A549 (cell line): ENCODE data around the gene PTPN13. TPM values are rescaled to one million over a fixed set of nuclear protein-coding genes. Genes with fewer than 3 reads are reported as not detected.

Experiments
- ATAC-seq, 2 experiments: fragments of 200-7000 bp in 1 of 2; fragments of >200 bp in 1 of 2; cut with Nextera tagmentation in 1 of 2; cut with Tn5 transposase in 1 of 2; 3 replicates each; pipeline versions ENCODE4 v1.8.0 to v1.9.1; 2018 to 2020; ENCODE audit warnings: mild to moderate bottlenecking in 1 of 2, moderate library complexity in 1 of 2
- CTCF ChIA-PET: fragments of 300-600 bp; sonication (Branson Sonifier 250); formaldehyde crosslinking; extraction: SDS; loops from one replicate; lab custom pipeline; 2021; ENCODE audit warnings: antibody characterized with exemption, inconsistent platforms; lab: Yijun Ruan, JAX
- POLR2A ChIA-PET: fragments of 350-600 bp; formaldehyde crosslinking; extraction: SDS; loops from one replicate; lab custom pipeline; 2021; ENCODE audit warnings: antibody characterized with exemption, inconsistent platforms; lab: Yijun Ruan, JAX
- DNase-seq, 2 experiments: peaks; one replicate each; pipeline versions ENCODE4 v3.0.0 to v3.0.0-alpha.2; 2011 to 2016; ENCODE audit warnings: low read depth in 1 of 2, low spot score in 1 of 2
- FAIRE-seq: peaks from 2 replicates; lab custom pipeline; 2011; peaks lifted over from hg19 to GRCh38; lab: Jason Lieb, UNC
- H3K27ac ChIP-seq, 2 experiments: fragments of >200 bp; sonication (Bioruptor Twin); formaldehyde crosslinking; 3 replicates each; pipeline ENCODE4 v1.5.1; 2016 to 2017
- H3K4me1 ChIP-seq: fragments of >200 bp; sonication (Bioruptor Twin); formaldehyde crosslinking; 3 replicates; pipeline ENCODE4 v1.6.1; 2016
- H3K4me2 ChIP-seq: fragments of >200 bp; sonication (Bioruptor Twin); formaldehyde crosslinking; 3 replicates; pipeline ENCODE4 v1.6.1; 2016
- H3K4me3 ChIP-seq: fragments of >200 bp; sonication (Bioruptor Twin); formaldehyde crosslinking; 3 replicates; pipeline ENCODE4 v1.5.1; 2016
- H3K9me3 ChIP-seq: fragments of >200 bp; sonication (Bioruptor Twin); formaldehyde crosslinking; 3 replicates; pipeline ENCODE4 v1.6.1; 2016
- BCL3 ChIP-seq: fragments of >200 bp; sonication (Bioruptor Twin); formaldehyde crosslinking; IDR thresholded peaks from 3 replicates; pipeline ENCODE4 v1.6.1; 2016
- CEBPB ChIP-seq, 2 experiments: fragments of >200 bp in 1 of 2; sonication (Bioruptor Twin) in 1 of 2; formaldehyde crosslinking in 1 of 2; IDR thresholded peaks; 2 replicates each; pipeline ENCODE4 v1.6.1; 2012 to 2016
- CHD4 ChIP-seq: fragments of 200-600 bp; sonication (generic); IDR thresholded peaks from 2 replicates; pipeline ENCODE4 v1.6.1; 2016; ENCODE audit warnings: antibody characterized with exemption, mild to moderate bottlenecking, borderline replicate concordance
- E2F6 ChIP-seq: IDR thresholded peaks from 2 replicates; pipeline ENCODE4 v1.6.1; 2012; ENCODE audit warnings: low read depth, borderline replicate concordance
- ELK1 ChIP-seq: fragments of 150-350 bp; IDR thresholded peaks from 2 replicates; pipeline ENCODE4 v1.6.1; 2014; ENCODE audit warnings: low read depth, mild to moderate bottlenecking, low read length
- HDAC2 ChIP-seq: fragments of 200-600 bp; sonication (generic); IDR thresholded peaks from 2 replicates; pipeline ENCODE4 v1.6.1; 2016
- HOXA7 ChIP-seq: fragments of 250-450 bp; sonication (Bioruptor Pico); IDR thresholded peaks from 2 replicates; pipeline ENCODE4 v1.5.0; 2020; ENCODE audit warnings: mild to moderate bottlenecking, moderate library complexity
- HOXB13 ChIP-seq: fragments of 250-450 bp; sonication (Bioruptor Pico); IDR thresholded peaks from 2 replicates; pipeline ENCODE4 v1.5.0; 2020; ENCODE audit warnings: low read depth, mild to moderate bottlenecking, moderate library complexity
- HOXB5 ChIP-seq: fragments of 250-450 bp; sonication (Bioruptor Pico); IDR thresholded peaks from 2 replicates; pipeline ENCODE4 v1.5.0; 2020; ENCODE audit warnings: mild to moderate bottlenecking, moderate library complexity
- JUNB ChIP-seq: fragments of >200 bp; sonication (Bioruptor Twin); formaldehyde crosslinking; IDR thresholded peaks from 2 replicates; pipeline ENCODE4 v1.6.1; 2016
- KDM1A ChIP-seq: fragments of 200-600 bp; sonication (generic); IDR thresholded peaks from 2 replicates; pipeline ENCODE4 v1.6.1; 2016; ENCODE audit warnings: low read depth, mild to moderate bottlenecking
- MAFK ChIP-seq: fragments of 450-650 bp; IDR thresholded peaks from 2 replicates; pipeline ENCODE4 v1.6.1; 2014; ENCODE audit not compliant: partially characterized antibody
- MAX ChIP-seq: IDR thresholded peaks from 2 replicates; pipeline ENCODE4 v1.6.1; 2012
- NFE2L2 ChIP-seq: fragments of 150-350 bp; conservative IDR thresholded peaks from 2 replicates; pipeline ENCODE4 v1.6.1; 2014; ENCODE audit warnings: low read length
- NR3C1 ChIP-seq: fragments of >200 bp; sonication (Bioruptor Twin); formaldehyde crosslinking; IDR thresholded peaks from 3 replicates; pipeline ENCODE4 v1.6.1; 2017
- PHF8 ChIP-seq: fragments of 200-600 bp; sonication (generic); IDR thresholded peaks from 2 replicates; pipeline ENCODE4 v1.6.1; 2016; ENCODE audit warnings: low read depth, mild to moderate bottlenecking, antibody characterized with exemption, moderate library complexity, borderline replicate concordance
- POLR2AphosphoS2 ChIP-seq: conservative IDR thresholded peaks from 2 replicates; pipeline ENCODE4 v1.6.1; 2012; ENCODE audit warnings: low read length, improper control_type of control experiment, inconsistent platforms
- WGBS: methylation state at CpG from one replicate; pipeline ENCODE4 v1.1.6; 2017; ENCODE audit errors: missing lambda C conversion rate; 5-methylcytosine and 5-hydroxymethylcytosine counted together
- polyA plus RNA-seq, 4 experiments: library from polyadenylated mRNA; depleted of rRNA in 3 of 4; stranded (reverse); fragments of >200 nt; fragmentation: RNase III in 1 of 4; extraction: RNeasy Plus Mini Kit Qiagen cat#74134 plus additional on column Dnase treatment in 1 of 4; gene quantifications; 2 replicates in 3 of 4; 3 replicates in 1 of 4; pipeline ENCODE4 v1.2.3, GENCODE V29; 2011 to 2017

PTPN13 gene
- polyA plus RNA-seq, 2 of the 4 experiments (the other 2 are of a cell fraction), result 10.4 to 13.3 TPM

- POLR2A ChIA-PET, result no interaction called here
- ATAC-seq, result no peak
Observed at GRCh38 chr4:86627462-86628135, 33.5 kb downstream of the PTPN13 start.

GRCh38 chr4:86630629-86631028, 36.5 kb downstream of the PTPN13 start:
- no peak for ATAC-seq
- TF ChIP-seq BCL3 (no peak), POLR2AphosphoS2 (no peak), CHD4 (no peak), HOXB13 (CRISPR knock-in tag) (no peak), NR3C1 (no peak), HOXB5 (no peak)
- CTCF ChIA-PET, result no interaction called here
- H3K4me3 ChIP-seq, result no peak overlapping the region
- no peak for DNase-seq
- H3K27ac ChIP-seq, result no peak overlapping the region
- POLR2A ChIA-PET, result no interaction called here
- H3K9me3 ChIP-seq, result 0 out of 3 replicates have a peak, but pooled peaks cover 5% of the 10 kb centered on the region
- no peaks in the 10 kb centered on the region for H3K4me1 ChIP-seq
- WGBS, result 95% methylated on average over 1 of the region's 1 CpG
- no peak overlapping the region for H3K4me2 ChIP-seq
- no peak for FAIRE-seq

More at GRCh38 chr4:86627462-86628135, 33.5 kb downstream of the PTPN13 start:
- Histone ChIP-seq H3K9me3 (no peaks in the 10 kb centered on the region), H3K27ac (no peak overlapping the region), H3K4me1 (no peaks in the 10 kb centered on the region), H3K4me2 (no peak overlapping the region), H3K4me3 (no peak overlapping the region)
- CTCF ChIA-PET, result no interaction called here
- TF ChIP-seq E2F6 (no peak), KDM1A (no peak), JUNB (no peak), HDAC2 (no peak), CEBPB (IDR thresholded peaks at IDR 0.05) (no peak), MAFK (no peak), NFE2L2 (no peak)
- FAIRE-seq (no peak), DNase-seq (no peak)

- H3K4me2 ChIP-seq, result no peak overlapping the region
Observed at GRCh38 chr4:86631166-86631565, 37.1 kb downstream of the PTPN13 start.

GRCh38 chr4:86633854-86634253, 39.7 kb downstream of the PTPN13 start:
- H3K9me3 ChIP-seq, result 0 out of 3 replicates have a peak, but pooled peaks cover 5% of the 10 kb centered on the region
- ChIA-PET CTCF (no interaction called here), POLR2A (no interaction called here)
- FAIRE-seq, result no peak
- DNase-seq, result no peak
- H3K4me2 ChIP-seq, result no peak overlapping the region
- H3K4me3 ChIP-seq, result no peak overlapping the region
- WGBS, result 90% methylated on average over 2 of the region's 2 CpGs
- H3K4me1 ChIP-seq, result no peaks in the 10 kb centered on the region
- TF ChIP-seq JUNB, result no peak
- TF ChIP-seq ELK1, result no peak
- TF ChIP-seq POLR2AphosphoS2, result no peak
- no peak for TF ChIP-seq PHF8
- TF ChIP-seq BCL3, result no peak
- TF ChIP-seq MAX, result no peak
- no peak for TF ChIP-seq E2F6
- H3K27ac ChIP-seq, result no peak overlapping the region
- no peak for ATAC-seq

More at GRCh38 chr4:86631166-86631565, 37.1 kb downstream of the PTPN13 start:
- ATAC-seq (no peak), FAIRE-seq (no peak)
- no peaks in the 10 kb centered on the region for H3K4me1 ChIP-seq
- POLR2A ChIA-PET, result no interaction called here
- H3K4me3 ChIP-seq, result no peak overlapping the region
- 85% methylated on average over 1 of the region's 1 CpG for WGBS
- TF ChIP-seq CEBPB (IDR thresholded peaks at IDR 0.05) (no peak), NR3C1 (no peak), HOXA7 (no peak)
- TF ChIP-seq, all 56 proteins: peak for 0
- CTCF ChIA-PET, result no interaction called here
- 0 out of 3 replicates have a peak, but pooled peaks cover 5% of the 10 kb centered on the region for H3K9me3 ChIP-seq
- no peak for DNase-seq
- no peak overlapping the region for H3K27ac ChIP-seq
